HCT116 (cell line): ENCODE measurements around the gene FHIT.

Experiments
- CBX3 ChIP-seq: IDR thresholded peaks from 2 replicates; pipeline ENCODE4 v1.6.1; 2012; ENCODE audit warnings: low read depth
- ELF1 ChIP-seq: IDR thresholded peaks from 2 replicates; pipeline ENCODE4 v1.6.1; 2012; ENCODE audit warnings: low read depth, borderline replicate concordance
- EZH2 ChIP-seq: fragments of 200-600 bp; sonication (generic); IDR thresholded peaks from 2 replicates; pipeline ENCODE4 v1.6.1; 2017; ENCODE audit warnings: antibody characterized with exemption, mixed run types
- FOSL1 ChIP-seq: IDR thresholded peaks from 2 replicates; pipeline ENCODE4 v1.6.1; 2012; ENCODE audit warnings: low read depth
- POLR2A ChIP-seq: IDR thresholded peaks from 2 replicates; pipeline ENCODE4 v1.7.0; 2011; ENCODE audit warnings: borderline replicate concordance; ENCODE audit not compliant: insufficient read depth, insufficient read length; ENCODE audit errors: extremely low read depth
- POLR2AphosphoS5 ChIP-seq: IDR thresholded peaks from 2 replicates; pipeline ENCODE4 v1.6.1; 2011; ENCODE audit warnings: mild to moderate bottlenecking, low read depth, low read length, moderate library complexity
- SP1 ChIP-seq: IDR thresholded peaks from 2 replicates; pipeline ENCODE4 v1.6.1; 2012; ENCODE audit warnings: low read depth
- ZNF274 ChIP-seq: fragments of 200-500 bp; sonication (Bioruptor generic); IDR thresholded peaks from 2 replicates; pipeline ENCODE4 v1.6.1; 2014; ENCODE audit warnings: mild to moderate bottlenecking, low read depth, low read length, inconsistent platforms
- TF ChIP-seq, protein P1 (sequence below), 3 experiments: fragments of 200-600 bp in 1 of 3; sonication (generic) in 1 of 3; IDR thresholded peaks in 2 of 3; conservative IDR thresholded peaks in 1 of 3; 2 replicates each; pipeline ENCODE4 v1.5.1; 2012 to 2017; ENCODE audit warnings: low read depth in 2 of 3, low read length in 2 of 3, antibody characterized with exemption in 1 of 3, borderline replicate concordance in 1 of 3, control low read depth in 1 of 3, mild to moderate bottlenecking in 1 of 3, mixed read lengths in 1 of 3, mixed run types in 1 of 3, moderate library complexity in 1 of 3; ENCODE audit not compliant: insufficient read depth in 1 of 3
- TF ChIP-seq, protein P2 (sequence below): IDR thresholded peaks from 2 replicates; pipeline ENCODE4 v1.6.1; 2012
- TF ChIP-seq, protein P3 (sequence below): IDR thresholded peaks from 2 replicates; pipeline ENCODE4 v1.6.1; 2012; ENCODE audit warnings: low read depth

DNA sequence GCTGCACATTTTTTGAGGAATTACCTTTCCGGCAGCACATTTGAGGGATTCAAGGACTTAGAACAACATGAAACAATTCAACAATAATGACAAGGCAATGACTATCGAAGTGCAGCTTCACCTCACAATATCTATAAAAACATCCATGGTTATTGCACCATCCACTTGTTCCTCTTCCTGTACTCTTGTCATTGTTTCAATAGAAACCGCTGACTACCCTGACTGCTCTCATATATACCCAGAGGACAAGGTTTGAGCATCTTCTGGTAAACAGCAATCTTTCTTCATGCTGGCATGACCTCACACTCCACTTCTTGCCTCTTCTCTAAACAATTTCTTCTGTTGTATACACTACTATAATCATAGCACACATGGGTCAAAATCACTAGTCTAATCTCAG lies 864.9 kb downstream of the FHIT start:
- TF ChIP-seq, protein P1, sequence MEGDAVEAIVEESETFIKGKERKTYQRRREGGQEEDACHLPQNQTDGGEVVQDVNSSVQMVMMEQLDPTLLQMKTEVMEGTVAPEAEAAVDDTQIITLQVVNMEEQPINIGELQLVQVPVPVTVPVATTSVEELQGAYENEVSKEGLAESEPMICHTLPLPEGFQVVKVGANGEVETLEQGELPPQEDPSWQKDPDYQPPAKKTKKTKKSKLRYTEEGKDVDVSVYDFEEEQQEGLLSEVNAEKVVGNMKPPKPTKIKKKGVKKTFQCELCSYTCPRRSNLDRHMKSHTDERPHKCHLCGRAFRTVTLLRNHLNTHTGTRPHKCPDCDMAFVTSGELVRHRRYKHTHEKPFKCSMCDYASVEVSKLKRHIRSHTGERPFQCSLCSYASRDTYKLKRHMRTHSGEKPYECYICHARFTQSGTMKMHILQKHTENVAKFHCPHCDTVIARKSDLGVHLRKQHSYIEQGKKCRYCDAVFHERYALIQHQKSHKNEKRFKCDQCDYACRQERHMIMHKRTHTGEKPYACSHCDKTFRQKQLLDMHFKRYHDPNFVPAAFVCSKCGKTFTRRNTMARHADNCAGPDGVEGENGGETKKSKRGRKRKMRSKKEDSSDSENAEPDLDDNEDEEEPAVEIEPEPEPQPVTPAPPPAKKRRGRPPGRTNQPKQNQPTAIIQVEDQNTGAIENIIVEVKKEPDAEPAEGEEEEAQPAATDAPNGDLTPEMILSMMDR (IDR thresholded peaks at IDR 0.05 in 2 of 3, conservative IDR thresholded peaks at IDR 0.05 in 1 of 3; ENCODE audit: borderline replicate concordance in 1 of 3, insufficient read depth in 1 of 3, low read depth in 2 of 3, low read length in 2 of 3), result no peak
- TF ChIP-seq POLR2AphosphoS5 (no peak), FOSL1 (no peak), POLR2A (no peak), CBX3 (no peak), ZNF274 (no peak), SP1 (no peak), EZH2 (no peak), ELF1 (no peak)
- TF ChIP-seq, protein P2, sequence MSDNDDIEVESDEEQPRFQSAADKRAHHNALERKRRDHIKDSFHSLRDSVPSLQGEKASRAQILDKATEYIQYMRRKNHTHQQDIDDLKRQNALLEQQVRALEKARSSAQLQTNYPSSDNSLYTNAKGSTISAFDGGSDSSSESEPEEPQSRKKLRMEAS, result no peak
- TF ChIP-seq, protein P3, sequence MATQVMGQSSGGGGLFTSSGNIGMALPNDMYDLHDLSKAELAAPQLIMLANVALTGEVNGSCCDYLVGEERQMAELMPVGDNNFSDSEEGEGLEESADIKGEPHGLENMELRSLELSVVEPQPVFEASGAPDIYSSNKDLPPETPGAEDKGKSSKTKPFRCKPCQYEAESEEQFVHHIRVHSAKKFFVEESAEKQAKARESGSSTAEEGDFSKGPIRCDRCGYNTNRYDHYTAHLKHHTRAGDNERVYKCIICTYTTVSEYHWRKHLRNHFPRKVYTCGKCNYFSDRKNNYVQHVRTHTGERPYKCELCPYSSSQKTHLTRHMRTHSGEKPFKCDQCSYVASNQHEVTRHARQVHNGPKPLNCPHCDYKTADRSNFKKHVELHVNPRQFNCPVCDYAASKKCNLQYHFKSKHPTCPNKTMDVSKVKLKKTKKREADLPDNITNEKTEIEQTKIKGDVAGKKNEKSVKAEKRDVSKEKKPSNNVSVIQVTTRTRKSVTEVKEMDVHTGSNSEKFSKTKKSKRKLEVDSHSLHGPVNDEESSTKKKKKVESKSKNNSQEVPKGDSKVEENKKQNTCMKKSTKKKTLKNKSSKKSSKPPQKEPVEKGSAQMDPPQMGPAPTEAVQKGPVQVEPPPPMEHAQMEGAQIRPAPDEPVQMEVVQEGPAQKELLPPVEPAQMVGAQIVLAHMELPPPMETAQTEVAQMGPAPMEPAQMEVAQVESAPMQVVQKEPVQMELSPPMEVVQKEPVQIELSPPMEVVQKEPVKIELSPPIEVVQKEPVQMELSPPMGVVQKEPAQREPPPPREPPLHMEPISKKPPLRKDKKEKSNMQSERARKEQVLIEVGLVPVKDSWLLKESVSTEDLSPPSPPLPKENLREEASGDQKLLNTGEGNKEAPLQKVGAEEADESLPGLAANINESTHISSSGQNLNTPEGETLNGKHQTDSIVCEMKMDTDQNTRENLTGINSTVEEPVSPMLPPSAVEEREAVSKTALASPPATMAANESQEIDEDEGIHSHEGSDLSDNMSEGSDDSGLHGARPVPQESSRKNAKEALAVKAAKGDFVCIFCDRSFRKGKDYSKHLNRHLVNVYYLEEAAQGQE, result no peak
